ENCODE measurements around the gene CPVL.

DNA sequence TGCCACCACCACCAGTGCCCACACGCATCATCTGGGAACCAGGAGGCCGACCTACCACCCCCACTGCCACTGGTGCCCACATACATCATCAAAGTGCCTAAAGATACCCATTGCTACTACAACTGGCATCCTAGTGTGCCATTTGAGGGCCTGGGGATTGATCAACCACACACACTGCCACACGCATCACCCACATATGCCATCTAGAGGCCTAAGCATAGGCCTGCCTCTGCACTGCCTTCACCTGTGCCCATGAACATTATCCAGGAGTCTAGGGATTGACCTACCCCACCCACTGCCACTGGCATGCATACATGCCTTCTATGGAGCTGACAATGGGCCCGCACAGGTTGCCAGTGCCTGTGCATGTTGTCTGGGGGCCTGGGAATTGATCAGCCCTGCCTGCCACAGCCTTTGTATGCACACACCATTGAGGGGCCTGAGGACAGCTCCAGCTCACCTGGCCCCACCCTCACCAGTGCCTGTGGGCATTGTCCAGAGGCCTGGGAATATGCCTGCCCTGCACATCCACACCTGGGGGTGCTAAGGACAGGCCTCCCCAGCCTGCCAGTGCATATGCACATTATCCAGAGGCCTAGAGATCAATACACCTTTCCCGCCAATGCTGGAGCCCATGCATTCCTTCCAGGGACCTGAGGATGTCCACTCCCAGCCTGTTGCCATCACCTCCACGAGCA is 123.9 kb downstream of the CPVL start:
- TF ChIP-seq POLR2A (IDR thresholded peaks at IDR 0.05; ENCODE audit: low read length) (no peak), GATA1 (IDR thresholded peaks at IDR 0.05; ENCODE audit: low read depth, low read length) (no peak)

Measured in erythroblast (primary cell).